GM23338 (cell line): ENCODE data around the gene TCF7L1. TPM values are rescaled to one million over a fixed set of nuclear protein-coding genes. Genes with fewer than 3 reads are reported as not detected.

ENCODE experiments used
- ATAC-seq: fragments of 200-7000 bp; cut with Tn5 transposase; 3 replicates; pipeline ENCODE4 v1.9.1; 2020
- DNase-seq: peaks from one replicate; pipeline ENCODE4 v3.0.0-alpha.2; 2015; ENCODE audit warnings: low spot score
- H2AFZ ChIP-seq: fragments of 200-600 bp; sonication (generic); 2 replicates; pipeline ENCODE4 v1.8.0; 2016; ENCODE audit warnings: antibody characterized with exemption, mild to moderate bottlenecking, moderate library complexity
- H3F3A ChIP-seq: fragments of 200-600 bp; sonication (generic); replicated peaks from 2 replicates; pipeline ENCODE4 v1.8.0; 2017; ENCODE audit warnings: antibody characterized with exemption, mixed run types, low read depth
- H3K27ac ChIP-seq: fragments of 200-600 bp; sonication (generic); 2 replicates; pipeline ENCODE4 v1.6.1; 2016; ENCODE audit warnings: low read depth
- H3K27me3 ChIP-seq: fragments of 200-600 bp; sonication (generic); 2 replicates; pipeline ENCODE4 v1.8.0; 2016; ENCODE audit warnings: mild to moderate bottlenecking, mixed run types, moderate library complexity; ENCODE audit not compliant: insufficient read depth
- H3K36me3 ChIP-seq: fragments of 200-600 bp; sonication (generic); 2 replicates; pipeline ENCODE4 v1.8.0; 2016; ENCODE audit warnings: mild to moderate bottlenecking; ENCODE audit not compliant: insufficient read depth
- H3K4me1 ChIP-seq: fragments of 200-600 bp; sonication (generic); 2 replicates; pipeline ENCODE4 v1.8.0; 2016; ENCODE audit warnings: mild to moderate bottlenecking, moderate library complexity; ENCODE audit not compliant: insufficient read depth
- H3K4me2 ChIP-seq: fragments of 200-600 bp; sonication (generic); 2 replicates; pipeline ENCODE4 v1.7.1; 2017; ENCODE audit warnings: mixed run types
- H3K4me3 ChIP-seq: fragments of 200-600 bp; sonication (generic); 2 replicates; pipeline ENCODE4 v1.6.1; 2016; ENCODE audit warnings: mixed run types
- H3K79me2 ChIP-seq: fragments of 200-600 bp; sonication (generic); replicated peaks from 2 replicates; pipeline ENCODE4 v1.8.0; 2017; ENCODE audit warnings: mild to moderate bottlenecking; ENCODE audit not compliant: insufficient read depth
- H3K9me2 ChIP-seq: fragments of 200-600 bp; sonication (generic); 2 replicates; pipeline ENCODE4 v1.8.0; 2017; ENCODE audit not compliant: insufficient read depth
- H4K20me1 ChIP-seq: fragments of 200-600 bp; sonication (generic); replicated peaks from 2 replicates; pipeline ENCODE4 v1.8.0; 2017; ENCODE audit warnings: mild to moderate bottlenecking; ENCODE audit not compliant: insufficient read depth
- H3K27ac Mint-ChIP-seq: 2 replicates; pipeline ENCODE4 v1.8.0; 2020; ENCODE audit warnings: inconsistent platforms, mild to moderate bottlenecking, moderate library complexity, mixed read lengths
- H3K27me3 Mint-ChIP-seq: 3 replicates; pipeline ENCODE4 v1.8.0; 2022; ENCODE audit warnings: low read depth, mild to moderate bottlenecking, moderate library complexity, mixed read lengths, inconsistent platforms; ENCODE audit not compliant: insufficient read depth, poor library complexity
- H3K36me3 Mint-ChIP-seq: 3 replicates; pipeline ENCODE4 v1.8.0; 2021; ENCODE audit warnings: low read depth, mild to moderate bottlenecking, inconsistent platforms, moderate library complexity, mixed read lengths
- H3K4me1 Mint-ChIP-seq: 3 replicates; pipeline ENCODE4 v1.8.0; 2020; ENCODE audit warnings: mild to moderate bottlenecking, inconsistent platforms, mixed read lengths
- H3K4me3 Mint-ChIP-seq: 3 replicates; pipeline ENCODE4 v1.8.0; 2021; ENCODE audit warnings: moderate library complexity, mild to moderate bottlenecking, inconsistent platforms, mixed read lengths
- H3K9me3 Mint-ChIP-seq: 3 replicates; pipeline ENCODE4 v1.8.0; 2020; ENCODE audit warnings: moderate library complexity, mild to moderate bottlenecking, inconsistent platforms, mixed read lengths
- CREB1 ChIP-seq: fragments of 250-450 bp; sonication (Bioruptor Pico); IDR thresholded peaks from 2 replicates; pipeline ENCODE4 v1.5.0; 2020; ENCODE audit warnings: low read depth, mild to moderate bottlenecking, moderate library complexity
- EZH2 ChIP-seq: fragments of 200-600 bp; sonication (generic); IDR thresholded peaks from one replicate; pipeline ENCODE4 v1.8.0; 2017; ENCODE audit warnings: antibody characterized with exemption, mild to moderate bottlenecking, low read depth; ENCODE audit not compliant: unreplicated experiment
- EZH2phosphoT487 ChIP-seq: fragments of 200-600 bp; sonication (generic); IDR thresholded peaks from one replicate; pipeline ENCODE4 v1.8.1; 2018; ENCODE audit warnings: antibody characterized with exemption; ENCODE audit not compliant: unreplicated experiment
- JUNB ChIP-seq: IDR thresholded peaks from one replicate; pipeline ENCODE4 v1.6.1; 2016; ENCODE audit warnings: antibody characterized with exemption; ENCODE audit not compliant: unreplicated experiment
- NANOG ChIP-seq: IDR thresholded peaks from 2 replicates; pipeline ENCODE4 v1.6.1; 2016; ENCODE audit warnings: antibody characterized with exemption, borderline replicate concordance
- POLR2AphosphoS5 ChIP-seq: IDR thresholded peaks from 2 replicates; pipeline ENCODE4 v1.6.1; 2016; ENCODE audit warnings: antibody characterized with exemption, low read depth
- STAT1 ChIP-seq: IDR thresholded peaks from one replicate; pipeline ENCODE4 v1.6.1; 2016; ENCODE audit warnings: antibody characterized with exemption; ENCODE audit not compliant: unreplicated experiment
- ZNF114 ChIP-seq: fragments of 250-450 bp; sonication (Bioruptor Pico); IDR thresholded peaks from 2 replicates; pipeline ENCODE4 v1.5.0; 2020; ENCODE audit warnings: mild to moderate bottlenecking, moderate library complexity
- ZNF331 ChIP-seq: fragments of 250-450 bp; sonication (Bioruptor Pico); IDR thresholded peaks from 2 replicates; pipeline ENCODE4 v1.5.0; 2020; ENCODE audit warnings: low read depth, mild to moderate bottlenecking, moderate library complexity
- polyA plus RNA-seq: library from polyadenylated mRNA; unstranded; fragments of >200 nt; fragmentation: Nextera tagmentation; extraction: Ambion mirVana; gene quantifications from 2 replicates; pipeline ENCODE4 v1.2.1, GENCODE V29; 2016
- total RNA-seq: library from RNA; depleted of rRNA; stranded (reverse); fragments of >200 nt; shearing (Covaris generic); gene quantifications from 2 replicates; pipeline ENCODE4 v1.2.3, GENCODE V29; 2014
- TF ChIP-seq, protein P1 (sequence below): IDR thresholded peaks from one replicate; pipeline ENCODE4 v1.6.1; 2018; ENCODE audit warnings: antibody characterized with exemption; ENCODE audit not compliant: unreplicated experiment
- TF ChIP-seq, protein P2 (sequence below), 2 experiments: fragments of 200-600 bp in 1 of 2; sonication (generic) in 1 of 2; conservative IDR thresholded peaks; 2 replicates each; pipeline versions ENCODE4 v1.5.1 to v1.6.1; 2016 to 2017; ENCODE audit warnings: antibody characterized with exemption in 2 of 2, low read depth in 2 of 2, mild to moderate bottlenecking in 2 of 2, moderate library complexity in 1 of 2
- TF ChIP-seq, protein P3 (sequence below): IDR thresholded peaks from 2 replicates; pipeline ENCODE4 v1.6.1; 2016; ENCODE audit warnings: antibody characterized with exemption
- TF ChIP-seq, protein P4 (sequence below): fragments of 250-450 bp; sonication (Bioruptor Pico); IDR thresholded peaks from 2 replicates; pipeline ENCODE4 v1.5.0; 2020; ENCODE audit warnings: mild to moderate bottlenecking, moderate library complexity

The TCF7L1 gene
- total and polyA plus RNA-seq, 2 experiments from 2014 or later: 47.3 to 101 TPM

DNA sequence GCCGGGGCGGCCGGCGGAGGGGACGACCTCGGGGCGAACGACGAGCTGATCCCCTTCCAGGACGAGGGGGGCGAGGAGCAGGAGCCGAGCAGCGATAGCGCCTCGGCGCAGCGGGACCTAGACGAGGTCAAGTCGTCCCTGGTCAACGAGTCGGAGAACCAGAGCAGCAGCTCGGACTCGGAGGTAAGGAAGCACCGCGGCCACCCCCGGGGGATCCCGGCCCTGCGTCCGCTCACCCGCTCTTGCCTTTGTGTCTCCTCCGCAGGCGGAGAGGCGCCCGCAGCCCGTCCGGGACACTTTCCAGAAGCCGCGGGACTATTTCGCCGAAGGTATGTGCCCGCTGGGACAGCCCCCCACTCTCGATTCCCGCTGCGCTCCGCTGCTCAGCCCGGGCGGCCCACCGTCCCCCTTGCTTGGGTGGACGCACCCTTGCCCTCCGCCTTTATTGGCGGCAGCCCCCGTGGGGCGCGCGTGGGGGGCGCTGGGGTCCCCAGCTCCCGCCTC lies 611 bp downstream of the TCF7L1 start:
- Histone ChIP-seq H3K4me1 (peaks cover 47% of the 10 kb centered on the region), H3K79me2 (peaks cover 57% of the 10 kb centered on the region), H2AFZ (no peak overlapping the region), H3K27me3 (0 out of 2 replicates have a peak, but pooled peaks cover 4% of the 10 kb centered on the region), H3K36me3 (peaks cover 24% of the 10 kb centered on the region; the same call in 1 of the 2 replicates), H3F3A (peaks cover 10% of the 10 kb centered on the region), H3K9me2 (no peaks in the 10 kb centered on the region), H3K4me2 (peak overlapping the region; percentile 99), H3K4me3 (peak overlapping the region; percentile 91), H3K27ac (peak overlapping the region; percentile 100), H4K20me1 (peaks cover 38% of the 10 kb centered on the region)
- H3K27ac Mint-ChIP-seq: peak overlapping the region; percentile 70; the same call in 1 of the 2 replicates
- peaks cover 56% of the 10 kb centered on the region for H3K4me1 Mint-ChIP-seq
- ATAC-seq (no peak), DNase-seq (peak; percentile 39)
- H3K4me3 Mint-ChIP-seq: peak overlapping the region; percentile 81
- TF ChIP-seq, protein P1, sequence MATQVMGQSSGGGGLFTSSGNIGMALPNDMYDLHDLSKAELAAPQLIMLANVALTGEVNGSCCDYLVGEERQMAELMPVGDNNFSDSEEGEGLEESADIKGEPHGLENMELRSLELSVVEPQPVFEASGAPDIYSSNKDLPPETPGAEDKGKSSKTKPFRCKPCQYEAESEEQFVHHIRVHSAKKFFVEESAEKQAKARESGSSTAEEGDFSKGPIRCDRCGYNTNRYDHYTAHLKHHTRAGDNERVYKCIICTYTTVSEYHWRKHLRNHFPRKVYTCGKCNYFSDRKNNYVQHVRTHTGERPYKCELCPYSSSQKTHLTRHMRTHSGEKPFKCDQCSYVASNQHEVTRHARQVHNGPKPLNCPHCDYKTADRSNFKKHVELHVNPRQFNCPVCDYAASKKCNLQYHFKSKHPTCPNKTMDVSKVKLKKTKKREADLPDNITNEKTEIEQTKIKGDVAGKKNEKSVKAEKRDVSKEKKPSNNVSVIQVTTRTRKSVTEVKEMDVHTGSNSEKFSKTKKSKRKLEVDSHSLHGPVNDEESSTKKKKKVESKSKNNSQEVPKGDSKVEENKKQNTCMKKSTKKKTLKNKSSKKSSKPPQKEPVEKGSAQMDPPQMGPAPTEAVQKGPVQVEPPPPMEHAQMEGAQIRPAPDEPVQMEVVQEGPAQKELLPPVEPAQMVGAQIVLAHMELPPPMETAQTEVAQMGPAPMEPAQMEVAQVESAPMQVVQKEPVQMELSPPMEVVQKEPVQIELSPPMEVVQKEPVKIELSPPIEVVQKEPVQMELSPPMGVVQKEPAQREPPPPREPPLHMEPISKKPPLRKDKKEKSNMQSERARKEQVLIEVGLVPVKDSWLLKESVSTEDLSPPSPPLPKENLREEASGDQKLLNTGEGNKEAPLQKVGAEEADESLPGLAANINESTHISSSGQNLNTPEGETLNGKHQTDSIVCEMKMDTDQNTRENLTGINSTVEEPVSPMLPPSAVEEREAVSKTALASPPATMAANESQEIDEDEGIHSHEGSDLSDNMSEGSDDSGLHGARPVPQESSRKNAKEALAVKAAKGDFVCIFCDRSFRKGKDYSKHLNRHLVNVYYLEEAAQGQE: no peak
- TF ChIP-seq, protein P2, sequence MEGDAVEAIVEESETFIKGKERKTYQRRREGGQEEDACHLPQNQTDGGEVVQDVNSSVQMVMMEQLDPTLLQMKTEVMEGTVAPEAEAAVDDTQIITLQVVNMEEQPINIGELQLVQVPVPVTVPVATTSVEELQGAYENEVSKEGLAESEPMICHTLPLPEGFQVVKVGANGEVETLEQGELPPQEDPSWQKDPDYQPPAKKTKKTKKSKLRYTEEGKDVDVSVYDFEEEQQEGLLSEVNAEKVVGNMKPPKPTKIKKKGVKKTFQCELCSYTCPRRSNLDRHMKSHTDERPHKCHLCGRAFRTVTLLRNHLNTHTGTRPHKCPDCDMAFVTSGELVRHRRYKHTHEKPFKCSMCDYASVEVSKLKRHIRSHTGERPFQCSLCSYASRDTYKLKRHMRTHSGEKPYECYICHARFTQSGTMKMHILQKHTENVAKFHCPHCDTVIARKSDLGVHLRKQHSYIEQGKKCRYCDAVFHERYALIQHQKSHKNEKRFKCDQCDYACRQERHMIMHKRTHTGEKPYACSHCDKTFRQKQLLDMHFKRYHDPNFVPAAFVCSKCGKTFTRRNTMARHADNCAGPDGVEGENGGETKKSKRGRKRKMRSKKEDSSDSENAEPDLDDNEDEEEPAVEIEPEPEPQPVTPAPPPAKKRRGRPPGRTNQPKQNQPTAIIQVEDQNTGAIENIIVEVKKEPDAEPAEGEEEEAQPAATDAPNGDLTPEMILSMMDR (conservative IDR thresholded peaks at IDR 0.05; ENCODE audit: low read depth in 2 of 2): no peak
- TF ChIP-seq, protein P3, sequence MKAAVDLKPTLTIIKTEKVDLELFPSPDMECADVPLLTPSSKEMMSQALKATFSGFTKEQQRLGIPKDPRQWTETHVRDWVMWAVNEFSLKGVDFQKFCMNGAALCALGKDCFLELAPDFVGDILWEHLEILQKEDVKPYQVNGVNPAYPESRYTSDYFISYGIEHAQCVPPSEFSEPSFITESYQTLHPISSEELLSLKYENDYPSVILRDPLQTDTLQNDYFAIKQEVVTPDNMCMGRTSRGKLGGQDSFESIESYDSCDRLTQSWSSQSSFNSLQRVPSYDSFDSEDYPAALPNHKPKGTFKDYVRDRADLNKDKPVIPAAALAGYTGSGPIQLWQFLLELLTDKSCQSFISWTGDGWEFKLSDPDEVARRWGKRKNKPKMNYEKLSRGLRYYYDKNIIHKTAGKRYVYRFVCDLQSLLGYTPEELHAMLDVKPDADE: no peak
- TF ChIP-seq POLR2AphosphoS5 (no peak), EZH2phosphoT487 (no peak), STAT1 (no peak), EZH2 (no peak), ZNF114 (CRISPR knock-in tag) (no peak), CREB1 (no peak), JUNB (no peak), ZNF331 (CRISPR knock-in tag) (no peak), NANOG (no peak)
- TF ChIP-seq, protein P4, sequence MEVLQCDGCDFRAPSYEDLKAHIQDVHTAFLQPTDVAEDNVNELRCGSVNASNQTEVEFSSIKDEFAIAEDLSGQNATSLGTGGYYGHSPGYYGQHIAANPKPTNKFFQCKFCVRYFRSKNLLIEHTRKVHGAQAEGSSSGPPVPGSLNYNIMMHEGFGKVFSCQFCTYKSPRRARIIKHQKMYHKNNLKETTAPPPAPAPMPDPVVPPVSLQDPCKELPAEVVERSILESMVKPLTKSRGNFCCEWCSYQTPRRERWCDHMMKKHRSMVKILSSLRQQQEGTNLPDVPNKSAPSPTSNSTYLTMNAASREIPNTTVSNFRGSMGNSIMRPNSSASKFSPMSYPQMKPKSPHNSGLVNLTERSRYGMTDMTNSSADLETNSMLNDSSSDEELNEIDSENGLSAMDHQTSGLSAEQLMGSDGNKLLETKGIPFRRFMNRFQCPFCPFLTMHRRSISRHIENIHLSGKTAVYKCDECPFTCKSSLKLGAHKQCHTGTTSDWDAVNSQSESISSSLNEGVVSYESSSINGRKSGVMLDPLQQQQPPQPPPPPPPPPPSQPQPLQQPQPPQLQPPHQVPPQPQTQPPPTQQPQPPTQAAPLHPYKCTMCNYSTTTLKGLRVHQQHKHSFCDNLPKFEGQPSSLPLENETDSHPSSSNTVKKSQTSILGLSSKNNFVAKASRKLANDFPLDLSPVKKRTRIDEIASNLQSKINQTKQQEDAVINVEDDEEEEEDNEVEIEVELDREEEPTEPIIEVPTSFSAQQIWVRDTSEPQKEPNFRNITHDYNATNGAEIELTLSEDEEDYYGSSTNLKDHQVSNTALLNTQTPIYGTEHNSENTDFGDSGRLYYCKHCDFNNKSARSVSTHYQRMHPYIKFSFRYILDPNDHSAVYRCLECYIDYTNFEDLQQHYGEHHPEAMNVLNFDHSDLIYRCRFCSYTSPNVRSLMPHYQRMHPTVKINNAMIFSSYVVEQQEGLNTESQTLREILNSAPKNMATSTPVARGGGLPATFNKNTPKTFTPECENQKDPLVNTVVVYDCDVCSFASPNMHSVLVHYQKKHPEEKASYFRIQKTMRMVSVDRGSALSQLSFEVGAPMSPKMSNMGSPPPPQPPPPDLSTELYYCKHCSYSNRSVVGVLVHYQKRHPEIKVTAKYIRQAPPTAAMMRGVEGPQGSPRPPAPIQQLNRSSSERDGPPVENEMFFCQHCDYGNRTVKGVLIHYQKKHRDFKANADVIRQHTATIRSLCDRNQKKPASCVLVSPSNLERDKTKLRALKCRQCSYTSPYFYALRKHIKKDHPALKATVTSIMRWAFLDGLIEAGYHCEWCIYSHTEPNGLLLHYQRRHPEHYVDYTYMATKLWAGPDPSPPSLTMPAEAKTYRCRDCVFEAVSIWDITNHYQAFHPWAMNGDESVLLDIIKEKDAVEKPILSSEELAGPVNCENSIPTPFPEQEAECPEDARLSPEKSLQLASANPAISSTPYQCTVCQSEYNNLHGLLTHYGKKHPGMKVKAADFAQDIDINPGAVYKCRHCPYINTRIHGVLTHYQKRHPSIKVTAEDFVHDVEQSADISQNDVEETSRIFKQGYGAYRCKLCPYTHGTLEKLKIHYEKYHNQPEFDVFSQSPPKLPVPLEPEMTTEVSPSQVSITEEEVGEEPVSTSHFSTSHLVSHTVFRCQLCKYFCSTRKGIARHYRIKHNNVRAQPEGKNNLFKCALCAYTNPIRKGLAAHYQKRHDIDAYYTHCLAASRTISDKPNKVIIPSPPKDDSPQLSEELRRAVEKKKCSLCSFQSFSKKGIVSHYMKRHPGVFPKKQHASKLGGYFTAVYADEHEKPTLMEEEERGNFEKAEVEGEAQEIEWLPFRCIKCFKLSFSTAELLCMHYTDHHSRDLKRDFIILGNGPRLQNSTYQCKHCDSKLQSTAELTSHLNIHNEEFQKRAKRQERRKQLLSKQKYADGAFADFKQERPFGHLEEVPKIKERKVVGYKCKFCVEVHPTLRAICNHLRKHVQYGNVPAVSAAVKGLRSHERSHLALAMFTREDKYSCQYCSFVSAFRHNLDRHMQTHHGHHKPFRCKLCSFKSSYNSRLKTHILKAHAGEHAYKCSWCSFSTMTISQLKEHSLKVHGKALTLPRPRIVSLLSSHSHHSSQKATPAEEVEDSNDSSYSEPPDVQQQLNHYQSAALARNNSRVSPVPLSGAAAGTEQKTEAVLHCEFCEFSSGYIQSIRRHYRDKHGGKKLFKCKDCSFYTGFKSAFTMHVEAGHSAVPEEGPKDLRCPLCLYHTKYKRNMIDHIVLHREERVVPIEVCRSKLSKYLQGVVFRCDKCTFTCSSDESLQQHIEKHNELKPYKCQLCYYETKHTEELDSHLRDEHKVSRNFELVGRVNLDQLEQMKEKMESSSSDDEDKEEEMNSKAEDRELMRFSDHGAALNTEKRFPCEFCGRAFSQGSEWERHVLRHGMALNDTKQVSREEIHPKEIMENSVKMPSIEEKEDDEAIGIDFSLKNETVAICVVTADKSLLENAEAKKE (CRISPR knock-in tag): no peak
- H3K27me3 Mint-ChIP-seq: peaks cover 19% of the 10 kb centered on the region
- peaks cover 45% of the 10 kb centered on the region for H3K36me3 Mint-ChIP-seq
- no peaks in the 10 kb centered on the region for H3K9me3 Mint-ChIP-seq
